Natural killer cell (primary cell): ENCODE measurements around the gene TMEM107. TPM values are rescaled to one million over a fixed set of nuclear protein-coding genes. Genes with fewer than 3 reads are reported as not detected.

ENCODE experiments used
- ATAC-seq, 3 donors: fragments of 150-1000 bp in 2 of 3; fragments of 200-7000 bp in 1 of 3; cut with Tn5 transposase; 1 replicate in 1 of 3; 2 replicates in 2 of 3; pipeline ENCODE4 v1.10.0; 2021; ENCODE audit warnings: mild to moderate bottlenecking in 2 of 3, moderate library complexity in 2 of 3
- DNase-seq, 2 donors: peaks; one replicate each; pipeline versions ENCODE4 v3.0.0 to v3.0.0-alpha.2; 2013 to 2021; ENCODE audit warnings: mixed read lengths in 1 of 2
- H3K27ac ChIP-seq: one replicate; pipeline ENCODE4 v1.5.1; 2013; ENCODE audit warnings: mild to moderate bottlenecking, low read length
- H3K27me3 ChIP-seq: one replicate; pipeline ENCODE4 v1.6.1; 2013; ENCODE audit warnings: low read length; ENCODE audit not compliant: control insufficient read depth, insufficient read depth
- H3K36me3 ChIP-seq: one replicate; pipeline ENCODE4 v1.6.1; 2013; ENCODE audit warnings: low read length; ENCODE audit not compliant: control insufficient read depth, insufficient read depth
- H3K4me1 ChIP-seq: one replicate; pipeline ENCODE4 v1.6.1; 2013; ENCODE audit warnings: low read length; ENCODE audit not compliant: control insufficient read depth, insufficient read depth
- H3K4me3 ChIP-seq: one replicate; pipeline ENCODE4 v1.5.1; 2013; ENCODE audit warnings: low read length
- H3K9me3 ChIP-seq: one replicate; pipeline ENCODE4 v1.6.1; 2013; ENCODE audit warnings: low read length; ENCODE audit not compliant: control insufficient read depth, insufficient read depth
- H3K27ac Mint-ChIP-seq, 2 donors: one replicate each; pipeline ENCODE4 v1.8.0; 2022; ENCODE audit warnings: mild to moderate bottlenecking in 2 of 2, mixed read lengths in 2 of 2, moderate library complexity in 1 of 2
- H3K27me3 Mint-ChIP-seq, 2 donors: one replicate each; pipeline ENCODE4 v1.8.0; 2022; ENCODE audit warnings: low read depth in 2 of 2, mixed read lengths in 2 of 2
- H3K36me3 Mint-ChIP-seq: one replicate; pipeline ENCODE4 v1.8.0; 2022; ENCODE audit warnings: mixed read lengths
- H3K4me1 Mint-ChIP-seq, 2 donors: one replicate each; pipeline ENCODE4 v1.8.0; 2022; ENCODE audit warnings: mixed read lengths in 2 of 2
- H3K4me3 Mint-ChIP-seq: one replicate; pipeline ENCODE4 v1.8.0; 2022; ENCODE audit warnings: mild to moderate bottlenecking, moderate library complexity, mixed read lengths
- H3K9me3 Mint-ChIP-seq, 2 donors: one replicate each; pipeline ENCODE4 v1.8.0; 2022; ENCODE audit warnings: mixed read lengths in 2 of 2
- CTCF ChIP-seq: fragments of 200-600 bp; IDR thresholded peaks from one replicate; pipeline ENCODE4 v1.8.0; 2022; ENCODE audit warnings: antibody characterized with exemption
- WGBS: methylation state at CpG from one replicate; pipeline ENCODE4 v1.1.7; 2013; ENCODE audit warnings: missing lambda C conversion rate; ENCODE audit not compliant: insufficient coverage; 5-methylcytosine and 5-hydroxymethylcytosine counted together
- intact Hi-C: fragments of 100-400 bp; cut with micrococcal nuclease; formaldehyde crosslinking; loops from one replicate; pipeline ENCODE4 v1.14.2; 2022
- total RNA-seq, 4 donors: library from RNA; stranded (reverse); fragments of 120-200 nt in 1 of 4; gene quantifications; one replicate each; pipeline versions ENCODE4 v1.2.3 to v1.2.4, GENCODE V29; 2013 to 2022

Gene TMEM107
- total RNA-seq, 3 donors from 2014 or later (not counting 1 experiment from before 2014, with no cell fraction given), result 48.9 to 101 (median 96.1) TPM

- whole genome bisulfite sequencing, result under 1% methylated on average over 22 of the region's 25 CpGs
- no peaks in the 10 kb centered on the region for H3K27me3 Mint-ChIP-seq
- Histone ChIP-seq H3K4me1 (peaks cover 54% of the 10 kb centered on the region), H3K9me3 (no peaks in the 10 kb centered on the region), H3K36me3 (no peaks in the 10 kb centered on the region), H3K4me3 (peak overlapping the region; percentile 89), H3K27ac (peak overlapping the region; percentile 90), H3K27me3 (no peaks in the 10 kb centered on the region)
- no peak overlapping the region for H3K27ac Mint-ChIP-seq
- H3K4me1 Mint-ChIP-seq, result peaks cover 17 to 22% of the 10 kb centered on the region in 2 donors
- H3K4me3 Mint-ChIP-seq, result no peak overlapping the region
- no peak for TF ChIP-seq CTCF
- DNase-seq, result peak; percentile 81 to 93
- no peaks in the 10 kb centered on the region for H3K9me3 Mint-ChIP-seq
- H3K36me3 Mint-ChIP-seq, result no peaks in the 10 kb centered on the region
- ATAC-seq, result peak; percentile 10 to 15 (median 14)
- intact Hi-C loops, result loop anchor here (1.0 to 2.0 kb wide), 6 partner anchors 11 to 68 kb away; partner anchors contain the start of genes CTC1, PFAS and TMEM107
These were observed 11.5 kb upstream of the TMEM107 start for GRCh38 chr17:8187517-8188262.

GRCh38 chr17:8186787-8187516, 10.8 kb upstream of the TMEM107 start:
- Histone ChIP-seq H3K4me1 (peaks cover 47% of the 10 kb centered on the region), H3K9me3 (no peaks in the 10 kb centered on the region), H3K27me3 (no peaks in the 10 kb centered on the region), H3K36me3 (no peaks in the 10 kb centered on the region), H3K27ac (peak overlapping the region; percentile 90), H3K4me3 (peak overlapping the region; percentile 89)
- H3K27me3 Mint-ChIP-seq, result no peaks in the 10 kb centered on the region
- intact Hi-C loops, result loop anchor here (1.0 to 2.0 kb wide), 8 partner anchors 11 to 68 kb away; partner anchors contain the start of genes CTC1, PFAS and TMEM107
- ATAC-seq (peak; percentile 53 to 73 (median 56)), DNase-seq (peak; percentile 86 to 94)
- under 1% methylated on average over 32 of the region's 32 CpGs for WGBS
- peaks cover 17 to 24% of the 10 kb centered on the region in 2 donors for H3K4me1 Mint-ChIP-seq
- no peaks in the 10 kb centered on the region for H3K36me3 Mint-ChIP-seq
- no peak overlapping the region for H3K4me3 Mint-ChIP-seq
- H3K9me3 Mint-ChIP-seq, result no peaks in the 10 kb centered on the region
- TF ChIP-seq CTCF, result peak; percentile 29
- H3K27ac Mint-ChIP-seq, result no peak overlapping the region

- intact Hi-C loops, result loop anchor here (1.0 to 2.0 kb wide), 5 partner anchors 14 to 62 kb away; partner anchors contain the start of genes CTC1 and PFAS
- no peak for DNase-seq
- peak overlapping the region; percentile 90 for H3K27ac ChIP-seq
- no peak overlapping the region for H3K27ac Mint-ChIP-seq
- H3K9me3 Mint-ChIP-seq, result no peaks in the 10 kb centered on the region
- H3K4me3 ChIP-seq, result peak overlapping the region; percentile 89
- ATAC-seq, result no peak
- H3K36me3 Mint-ChIP-seq, result no peaks in the 10 kb centered on the region
- peaks cover 41% of the 10 kb centered on the region for H3K4me1 ChIP-seq
- H3K36me3 ChIP-seq, result no peaks in the 10 kb centered on the region
- no peaks in the 10 kb centered on the region for H3K27me3 ChIP-seq
- H3K27me3 Mint-ChIP-seq, result no peaks in the 10 kb centered on the region
- H3K9me3 ChIP-seq, result no peaks in the 10 kb centered on the region
- under 1% methylated on average over 23 of the region's 23 CpGs for WGBS
- no peak for TF ChIP-seq CTCF
- no peak overlapping the region for H3K4me3 Mint-ChIP-seq
- H3K4me1 Mint-ChIP-seq, result peaks cover 17 to 26% of the 10 kb centered on the region in 2 donors
These were observed 10.2 kb upstream of the TMEM107 start for GRCh38 chr17:8186446-8186786.
